GM21825 (cell line): ENCODE measurements around the gene ERICH6.
"Not testable (repeated sequence)": the region's sequence is repeated elsewhere in the genome, so short reads cannot be mapped to it uniquely, and the experiment has no call there.

Experiments used
- ATAC-seq: cut with Tn5 transposase; IDR thresholded peaks from one replicate; pipeline ENCODE4 v1.9.1; 2021; ENCODE audit warnings: mild to moderate bottlenecking, moderate library complexity; ENCODE audit not compliant: unreplicated experiment

Gene ERICH6

DNA sequence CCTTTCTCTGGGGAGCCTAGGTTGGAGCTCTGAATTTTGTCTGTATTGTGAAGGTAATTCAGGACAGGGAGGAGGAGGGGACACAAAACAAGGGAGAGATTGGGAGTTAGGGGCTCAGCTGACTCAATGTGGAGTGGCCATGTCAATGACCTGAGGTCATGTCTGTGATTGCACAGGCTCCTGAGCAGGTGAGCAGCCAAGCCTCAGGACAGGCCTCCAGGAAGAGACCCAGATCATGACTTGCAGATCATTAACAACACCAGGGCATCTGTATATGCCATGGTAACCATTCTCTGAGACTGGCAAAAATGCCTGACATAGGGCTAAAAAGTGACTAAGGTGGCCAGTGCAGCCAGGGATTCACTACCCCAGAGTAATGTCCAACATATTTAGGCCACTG is 20.9 kb downstream of the ERICH6 start:
- ATAC-seq, result no peak

DNA sequence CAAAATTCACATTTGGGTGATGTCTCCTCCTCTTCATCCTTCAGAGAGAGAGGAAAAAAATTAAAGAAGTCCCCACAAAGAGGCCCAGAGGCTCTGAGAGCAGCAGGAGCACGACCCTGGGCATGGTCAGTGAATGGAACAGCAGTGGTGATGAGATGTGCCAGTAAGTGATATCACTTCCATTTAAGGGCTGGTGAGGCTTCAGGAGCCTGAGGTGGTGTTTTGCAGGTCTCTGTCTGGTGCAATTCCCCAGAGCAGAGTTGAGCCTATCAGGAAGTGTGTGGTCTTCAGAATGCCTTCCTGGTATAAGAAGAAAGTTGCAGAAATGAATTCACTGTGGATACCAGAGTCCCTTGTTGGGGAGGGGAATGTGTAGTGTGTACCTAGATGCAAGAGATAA is 21.4 kb downstream of the ERICH6 start:
- no peak for ATAC-seq

DNA sequence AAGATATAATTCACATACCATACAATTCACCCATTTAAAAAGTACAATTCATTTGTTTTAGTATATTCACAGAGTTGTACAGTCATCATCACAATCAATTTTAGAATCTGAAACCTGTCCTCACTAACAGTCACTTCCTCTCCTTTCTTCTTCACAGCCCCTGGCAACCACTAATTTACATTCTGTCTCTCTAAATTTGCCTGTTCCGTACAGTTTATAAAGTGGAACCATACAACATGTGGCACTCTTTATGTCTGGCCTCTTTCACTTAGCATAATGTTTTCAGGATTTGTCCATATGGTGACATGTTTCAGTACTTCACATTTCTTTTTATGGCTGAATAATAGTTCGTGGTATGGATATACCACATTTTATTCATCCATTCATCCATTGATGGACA is 22.7 kb downstream of the ERICH6 start:
- peak; percentile 88 for ATAC-seq

DNA sequence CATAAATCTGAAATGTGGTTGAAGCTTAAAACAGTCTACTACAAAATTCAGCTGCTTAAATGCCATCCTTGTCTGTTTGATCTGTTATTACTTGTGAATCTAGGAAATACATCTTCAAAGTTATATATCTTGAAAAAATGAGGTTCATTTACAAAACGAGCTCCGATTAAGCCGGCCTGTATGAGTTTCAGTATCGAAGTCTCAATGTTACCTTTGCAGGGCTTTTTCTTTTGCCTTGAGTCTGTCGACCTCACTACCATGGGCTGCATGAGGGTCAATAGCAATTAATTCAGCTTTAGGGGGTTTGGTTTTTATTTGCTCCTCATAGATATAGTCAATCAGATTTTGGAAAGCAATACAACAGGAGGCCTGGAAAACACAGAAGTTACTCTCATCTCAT is 23.2 kb downstream of the ERICH6 start:
- ATAC-seq, result peak; percentile 16

DNA sequence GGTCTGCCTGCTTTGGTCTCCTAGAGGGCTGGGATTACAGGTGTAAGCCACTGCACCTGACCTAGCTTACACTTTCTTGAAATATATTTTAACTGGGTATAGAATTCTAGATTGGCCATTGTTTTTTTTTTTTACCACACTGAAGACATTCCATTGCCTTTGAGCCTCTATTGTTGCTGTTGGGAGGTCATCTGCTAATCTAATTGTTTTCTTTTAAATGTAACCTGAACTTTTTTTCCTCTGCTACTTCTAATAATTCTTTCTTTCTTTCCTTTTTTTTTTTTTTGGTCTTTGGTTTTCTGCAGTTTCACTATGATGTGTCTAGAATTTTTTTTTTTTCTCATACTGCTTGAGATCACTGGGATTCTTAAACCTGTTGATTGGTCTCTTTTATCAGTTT is 28.1 kb downstream of the ERICH6 start:
- ATAC-seq, result no peak

DNA sequence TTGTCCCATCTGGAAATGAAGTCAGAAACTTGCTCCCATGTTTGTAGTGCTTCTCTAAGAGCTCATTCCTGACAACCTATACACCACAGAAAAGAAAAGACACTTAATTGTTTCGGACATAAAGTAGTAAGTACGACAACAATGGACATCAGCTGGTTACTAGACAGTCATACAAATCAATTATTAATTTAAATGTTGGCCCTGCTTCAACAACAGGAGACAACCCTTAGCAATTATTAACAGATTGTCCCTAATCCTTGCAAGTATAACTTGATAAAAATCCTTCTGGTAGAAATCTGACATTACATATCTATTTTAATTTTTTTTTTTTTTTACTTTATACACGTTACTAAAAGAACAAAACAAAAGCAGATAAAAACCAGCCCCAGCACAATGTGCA is 29.8 kb downstream of the ERICH6 start:
- ATAC-seq, result no peak

DNA sequence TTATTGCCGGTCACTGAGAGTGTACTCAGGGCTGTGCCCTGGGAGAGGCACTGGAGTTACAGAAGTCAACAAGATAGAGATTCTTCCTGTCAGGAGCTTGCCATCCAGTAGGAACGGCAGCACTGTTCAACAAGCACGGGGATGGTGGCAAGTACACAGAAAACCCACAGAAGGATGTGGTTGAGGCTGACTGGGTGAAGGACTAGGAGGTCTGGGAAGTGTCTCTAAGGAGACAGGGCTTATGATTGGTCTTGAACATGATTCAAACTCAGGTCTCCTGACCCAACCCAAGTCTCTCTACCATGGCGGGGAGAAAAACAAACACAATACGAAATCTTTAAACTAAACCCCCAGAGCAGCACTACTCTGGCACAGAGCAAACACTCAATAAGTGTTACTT is 37.6 kb downstream of the ERICH6 start:
- no peak for ATAC-seq

DNA sequence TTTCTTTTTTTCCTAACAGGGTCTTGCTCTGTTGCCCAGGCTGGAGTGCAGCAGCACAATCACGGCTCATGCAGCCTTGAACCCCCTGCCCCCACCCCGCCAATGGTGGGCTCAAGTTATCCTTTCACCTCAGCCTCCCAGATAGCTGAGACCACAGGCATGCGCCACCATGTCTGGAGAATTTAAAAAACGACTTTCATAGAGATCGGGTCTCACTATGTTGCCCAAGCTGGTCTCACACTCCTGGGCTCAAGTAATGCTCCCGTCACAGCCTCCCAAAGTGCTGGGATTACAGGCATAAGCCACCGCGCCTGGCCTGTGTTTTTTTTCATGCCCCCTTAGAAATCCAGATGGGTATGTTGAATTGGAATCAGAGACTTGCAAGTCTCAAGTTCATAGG is 40.3 kb downstream of the ERICH6 start:
- no peak for ATAC-seq

DNA sequence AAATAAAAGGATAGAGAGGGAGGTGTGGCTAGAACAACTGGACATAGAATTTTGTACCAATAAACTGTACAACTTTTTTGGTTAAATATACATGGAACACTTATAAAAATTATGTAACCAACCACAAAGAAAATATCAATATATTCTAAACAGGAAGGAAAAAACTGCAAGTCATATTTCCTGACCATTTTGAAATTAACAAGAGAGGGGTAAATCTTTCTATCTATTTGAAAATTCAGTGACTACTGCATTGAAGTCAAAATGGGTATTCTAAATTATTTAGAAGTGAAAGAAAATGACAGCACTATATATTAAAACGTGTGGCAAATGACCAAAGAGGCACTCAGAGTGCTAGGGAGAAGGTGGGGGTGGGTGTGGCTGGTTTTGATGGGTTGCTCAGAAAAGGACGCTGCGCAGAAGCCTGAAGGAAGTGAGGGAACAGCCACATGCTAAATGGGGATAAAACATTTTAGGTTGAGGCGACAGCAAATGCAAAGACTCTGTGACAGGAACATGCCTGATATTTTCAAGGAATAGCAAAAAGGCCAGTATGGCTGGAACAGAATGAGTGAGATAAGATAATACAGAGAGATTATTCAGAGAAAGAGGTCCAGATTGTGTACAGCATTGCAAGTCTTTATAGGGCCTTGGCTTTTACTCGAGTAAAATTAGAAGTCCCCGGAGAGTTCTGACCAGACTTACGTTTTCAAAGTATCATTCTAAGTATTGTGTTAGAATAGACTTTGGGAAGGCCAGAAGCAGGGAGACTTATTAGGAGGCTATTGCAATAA is 41.1 kb downstream of the ERICH6 start:
- ATAC-seq, result no peak

DNA sequence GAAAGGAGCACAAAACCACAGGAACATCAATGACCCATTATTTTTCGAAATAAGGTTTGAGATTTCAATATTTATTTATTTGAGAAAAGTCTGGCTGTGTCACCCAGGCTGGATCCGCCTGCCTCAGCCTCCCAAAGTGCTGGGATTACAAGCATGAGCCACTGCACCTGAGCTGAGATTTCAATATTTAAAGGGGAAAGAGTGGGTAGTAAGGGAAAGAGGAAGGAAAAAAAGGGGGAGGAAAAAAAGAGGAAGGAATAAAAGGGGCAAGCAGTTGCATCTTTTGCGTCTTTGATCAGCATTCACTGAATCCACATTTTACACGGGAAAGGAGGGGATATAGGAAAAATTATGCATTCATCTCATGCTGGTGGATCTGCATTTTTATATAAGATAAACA is 47.4 kb downstream of the ERICH6 start:
- ATAC-seq, result no peak

DNA sequence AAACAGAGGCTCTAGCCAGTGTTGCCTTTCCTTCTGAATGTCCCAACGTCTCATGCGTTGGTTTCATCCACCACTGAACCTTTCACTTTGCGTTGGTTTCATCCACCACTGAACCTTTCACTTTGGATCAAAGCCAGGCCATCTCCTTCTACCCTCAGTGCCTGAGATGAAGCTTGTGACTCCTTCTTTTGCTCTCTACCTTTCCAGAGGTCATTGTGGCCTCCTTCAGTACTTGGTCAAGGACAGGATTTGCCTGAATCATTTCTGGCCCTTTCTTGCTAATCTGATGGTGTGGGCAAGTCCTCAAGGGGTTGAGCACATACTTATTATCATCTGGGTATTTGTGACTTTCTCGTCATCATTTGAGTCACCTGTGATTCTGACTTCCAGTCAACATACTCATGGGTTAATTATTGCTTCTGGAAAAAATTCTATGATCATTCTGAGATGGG is 50.6 kb downstream of the ERICH6 start:
- ATAC-seq, result peak; percentile 70

DNA sequence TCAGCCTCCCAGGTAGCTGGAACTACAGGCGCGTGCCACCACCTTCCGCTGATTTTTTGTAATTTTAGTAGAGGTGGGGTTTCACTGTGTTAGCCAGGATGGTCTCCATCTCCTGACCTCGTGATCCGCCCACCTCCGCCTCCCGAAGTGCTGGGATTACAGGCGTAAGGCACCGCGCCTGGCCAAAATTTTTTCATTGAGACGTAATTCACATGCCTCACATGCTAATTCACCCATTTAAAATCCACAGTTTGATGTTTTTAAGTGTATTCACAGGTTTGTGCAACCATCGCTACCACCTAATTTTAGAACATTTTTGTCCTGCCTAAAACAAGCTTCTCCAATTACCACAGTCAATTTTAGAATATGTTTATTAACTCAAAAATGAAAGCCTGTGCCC is 63.5 kb downstream of the ERICH6 start:
- ATAC-seq, result no peak

DNA sequence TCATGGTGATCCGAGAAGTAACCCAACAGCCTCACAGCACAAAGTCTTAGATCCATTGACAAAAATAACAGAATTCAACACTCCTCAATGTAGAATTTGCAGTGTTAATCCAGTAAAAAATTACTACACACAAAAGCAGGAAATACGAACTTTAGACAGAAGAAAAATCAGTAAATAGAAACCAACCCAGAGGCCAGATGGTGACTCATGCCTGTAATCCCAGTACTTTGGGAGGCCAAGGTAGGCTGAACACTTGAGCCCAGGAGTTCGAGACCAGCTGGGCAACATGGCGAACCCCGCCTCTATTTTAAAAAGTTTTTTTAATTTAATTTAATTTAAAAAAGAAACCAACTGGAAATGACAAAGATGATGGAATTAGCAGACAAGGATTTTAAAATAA is 64.5 kb downstream of the ERICH6 start:
- ATAC-seq, result no peak

DNA sequence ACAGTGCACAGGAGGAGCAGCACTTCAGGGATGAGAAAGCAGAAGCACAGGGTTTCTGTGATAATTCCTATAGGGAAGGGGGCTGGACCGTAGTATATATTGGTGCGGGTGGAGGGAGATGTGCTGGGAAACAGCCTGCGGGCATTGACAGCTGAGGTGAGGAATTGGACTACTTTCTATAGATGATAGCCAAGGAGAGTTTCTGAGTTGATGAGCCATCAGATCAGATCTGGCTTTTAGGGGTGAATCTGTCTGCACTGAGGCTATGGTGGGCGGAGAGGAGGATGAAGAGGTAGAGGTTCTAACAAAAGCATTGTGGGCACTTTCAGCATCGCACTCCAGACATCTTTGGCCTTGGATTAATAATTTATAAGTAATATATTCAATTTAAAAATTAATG is 67.5 kb downstream of the ERICH6 start:
- ATAC-seq, result no peak

DNA sequence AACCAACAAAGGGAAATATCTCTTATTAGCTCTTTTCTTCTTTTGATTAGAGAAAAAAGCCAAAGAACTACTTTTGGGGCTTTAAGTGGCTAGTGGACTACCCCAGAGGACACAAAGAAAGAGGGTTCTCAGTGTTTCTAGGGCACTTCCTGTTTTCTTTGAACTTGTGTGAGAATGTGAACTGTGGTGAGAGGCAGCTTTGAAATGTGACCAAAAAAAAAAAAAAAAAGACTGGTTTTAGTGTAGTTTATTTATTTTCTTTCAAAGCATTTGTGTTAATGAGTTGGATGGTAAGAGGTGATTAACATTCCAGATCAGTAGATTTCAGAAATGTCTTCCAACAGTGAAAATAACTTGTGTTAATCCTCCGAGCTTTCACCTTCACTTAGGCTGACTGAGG is 68.2 kb downstream of the ERICH6 start:
- ATAC-seq, result peak; percentile 87

DNA sequence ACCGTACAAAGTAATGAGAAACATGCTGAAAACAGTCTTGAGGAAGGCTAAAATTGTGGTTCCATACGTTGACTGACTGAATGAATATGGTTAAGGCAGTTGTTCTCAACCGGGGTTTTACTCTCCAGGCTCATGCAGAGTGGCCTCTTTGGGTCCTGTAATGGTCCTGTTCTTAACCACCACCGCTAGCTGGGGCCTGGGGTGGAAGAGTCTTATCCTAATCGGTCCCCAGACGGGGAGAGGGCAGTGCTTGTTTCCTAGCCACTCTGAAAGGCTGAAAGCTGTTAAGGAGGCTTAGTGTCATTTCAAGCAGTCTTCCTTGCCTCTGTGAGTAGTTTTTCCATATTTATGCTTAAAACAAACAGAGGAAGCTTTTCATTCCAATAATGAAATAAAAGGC is 68.6 kb downstream of the ERICH6 start:
- no peak for ATAC-seq

DNA sequence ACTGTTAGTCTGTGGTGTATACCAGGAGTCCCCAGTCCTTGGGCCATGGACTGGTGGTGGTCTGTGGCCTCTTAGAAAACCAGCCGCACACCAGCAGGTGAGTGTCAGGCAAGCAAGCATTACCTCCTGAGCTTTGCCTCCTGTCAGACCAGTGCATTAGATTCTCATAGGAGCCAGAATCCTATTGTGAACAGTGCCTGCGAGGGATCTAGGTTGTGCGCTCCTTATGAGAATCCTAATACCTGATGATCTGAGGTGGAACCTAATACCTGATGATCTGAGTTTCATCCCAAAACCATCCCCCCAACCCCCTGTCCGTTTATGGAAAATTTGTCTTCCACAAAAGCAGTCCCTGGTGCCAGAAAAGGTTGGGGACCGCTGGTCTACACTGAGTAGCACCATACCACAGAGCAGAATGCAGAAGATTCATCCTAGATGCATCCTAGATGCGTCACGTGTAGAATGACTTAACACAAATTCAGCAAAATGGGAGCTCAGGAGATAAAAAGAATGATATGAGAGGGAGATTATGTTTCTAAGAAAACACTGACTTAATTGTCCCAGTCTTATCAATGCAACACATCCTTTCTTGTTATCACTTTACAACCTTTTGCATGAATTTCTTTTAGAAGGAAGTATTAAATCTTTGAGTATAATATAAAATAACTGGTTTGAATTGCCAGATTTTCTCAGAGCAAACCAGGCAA is 72.1 kb downstream of the ERICH6 start:
- no peak for ATAC-seq

DNA sequence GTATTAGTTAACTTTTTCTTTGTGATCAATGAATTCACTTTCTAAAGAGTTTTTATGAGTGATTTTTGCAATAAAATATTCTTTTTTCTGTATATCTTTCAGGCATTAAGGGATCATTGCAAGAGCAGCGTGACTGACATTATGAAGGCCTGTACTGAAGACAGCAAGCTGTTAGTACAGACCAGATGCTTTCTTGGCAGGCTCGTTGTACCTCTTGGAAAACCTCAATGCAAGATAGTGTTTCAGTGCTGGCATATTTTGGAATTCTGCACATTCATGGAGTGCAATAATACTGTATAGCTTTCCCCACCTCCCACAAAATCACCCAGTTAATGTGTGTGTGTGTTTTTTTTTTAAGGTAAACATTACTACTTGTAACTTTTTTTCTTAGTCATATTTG is 76.2 kb downstream of the ERICH6 start:
- ATAC-seq, result no peak

DNA sequence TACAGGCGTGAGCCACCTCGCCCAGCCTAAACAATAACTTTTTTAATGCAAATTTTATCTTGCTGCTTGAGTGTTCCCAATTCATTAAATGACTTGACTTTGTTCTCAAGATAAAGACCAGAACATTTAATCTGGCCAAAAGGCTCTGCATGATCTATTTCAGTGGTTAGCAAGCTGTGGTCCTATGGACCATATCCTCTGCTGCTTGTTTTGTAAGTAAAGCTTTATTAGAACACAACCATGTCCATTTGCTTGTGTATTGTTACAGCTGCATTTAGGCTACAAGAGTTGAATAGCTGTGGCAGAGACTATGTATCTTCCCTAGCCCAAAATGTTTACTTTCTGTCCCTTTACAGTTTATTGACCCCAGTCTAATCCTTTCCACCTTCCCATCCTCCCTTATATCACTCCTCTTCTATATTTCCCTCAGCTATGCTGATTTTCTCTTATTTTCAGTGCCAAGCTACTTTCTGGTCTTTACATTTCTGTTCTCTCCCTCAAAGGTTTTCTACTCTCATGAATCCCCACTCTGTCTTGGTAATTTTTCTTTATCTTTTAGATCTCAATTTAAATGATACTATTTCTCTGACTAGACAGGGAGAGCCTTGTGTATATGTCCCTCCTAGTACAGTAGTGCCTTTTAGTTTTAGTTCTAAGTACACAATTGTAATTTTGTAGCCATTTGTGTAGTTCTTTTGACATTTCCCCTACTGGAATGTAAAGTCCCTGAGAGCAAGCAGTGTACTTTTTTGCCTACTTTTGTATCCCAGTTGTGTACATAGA is 77.4 kb downstream of the ERICH6 start:
- no peak for ATAC-seq

DNA sequence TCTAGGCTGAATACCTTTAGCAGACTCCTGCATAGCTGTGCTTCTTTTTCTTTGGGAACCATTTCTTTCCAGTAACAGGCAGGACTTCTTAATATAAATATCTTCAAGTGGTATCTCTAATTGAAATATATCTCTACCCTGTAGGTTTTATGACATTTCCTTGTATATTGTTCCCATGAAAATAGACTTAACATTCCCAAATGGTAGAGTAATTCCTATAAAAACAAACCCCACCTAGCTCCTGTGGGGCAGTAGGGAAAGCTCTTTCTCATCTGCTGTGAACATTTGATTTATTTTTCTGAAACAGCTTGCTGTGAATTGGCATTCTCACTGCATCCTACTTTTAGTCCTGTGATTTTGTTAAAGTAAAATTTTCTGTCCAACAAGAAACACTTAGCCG is 79.8 kb downstream of the ERICH6 start:
- no peak for ATAC-seq

DNA sequence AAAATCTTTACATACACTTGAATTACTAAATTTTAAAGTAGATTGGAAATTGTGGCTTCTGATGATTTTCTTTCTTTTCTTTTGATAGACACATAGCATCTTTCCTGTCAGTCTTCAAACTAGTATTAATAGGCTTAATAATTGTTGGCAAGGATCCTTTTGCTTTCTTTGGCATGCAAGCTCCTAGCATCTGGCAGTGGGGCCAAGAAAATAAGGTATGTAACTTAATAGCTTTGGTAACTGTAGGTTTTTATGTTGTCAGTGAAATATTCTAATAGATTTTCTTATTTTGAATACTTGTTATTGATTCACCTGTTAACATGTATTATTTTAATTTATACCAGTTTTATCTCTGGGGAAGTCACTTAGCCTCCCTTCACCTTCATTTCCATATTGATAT is 80.8 kb downstream of the ERICH6 start:
- not testable (repeated sequence) for ATAC-seq
